DMS53 treated with DMSO at 0.1 percent for 48 hours (cell line): ENCODE measurements around the gene C10orf120.

Experiments
- DNase-seq: peaks from one replicate; lab custom pipeline; 2025; ENCODE audit not compliant: unreplicated experiment; lab: John Stamatoyannopoulos, UW

The C10orf120 gene

GRCh38 chr10:122662231-122662630 lies 37.4 kb downstream of the C10orf120 start:
- DNase-seq: no peak

- DNase-seq: no peak
Observed at GRCh38 chr10:122660696-122661095, 39.0 kb downstream of the C10orf120 start.

GRCh38 chr10:122659651-122660050 lies 40.0 kb downstream of the C10orf120 start:
- DNase-seq: no peak

GRCh38 chr10:122659126-122659525 lies 40.5 kb downstream of the C10orf120 start:
- no peak for DNase-seq

- no peak for DNase-seq
Observed at GRCh38 chr10:122658356-122659049, 41.1 kb downstream of the C10orf120 start.

GRCh38 chr10:122657729-122658128 lies 41.9 kb downstream of the C10orf120 start:
- no peak for DNase-seq

GRCh38 chr10:122657255-122657654 lies 42.4 kb downstream of the C10orf120 start:
- DNase-seq: no peak

GRCh38 chr10:122656741-122657140 lies 42.9 kb downstream of the C10orf120 start:
- no peak for DNase-seq

- no peak for DNase-seq
Observed at GRCh38 chr10:122656308-122656705, 43.3 kb downstream of the C10orf120 start.

- DNase-seq: no peak
Observed at GRCh38 chr10:122655524-122656307, 43.9 kb downstream of the C10orf120 start.

GRCh38 chr10:122650331-122650730 lies 49.3 kb downstream of the C10orf120 start:
- no peak for DNase-seq

GRCh38 chr10:122649903-122650302 lies 49.7 kb downstream of the C10orf120 start:
- DNase-seq: no peak

GRCh38 chr10:122648599-122649428 lies 50.8 kb downstream of the C10orf120 start:
- DNase-seq: peak; percentile 55
